Neural progenitor cell (in vitro differentiated cells): ENCODE measurements around the gene HSF2BP.

Experiments
- EZH2 ChIP-seq: fragments of 200-600 bp; sonication (generic); IDR thresholded peaks from 2 replicates; pipeline ENCODE4 v1.6.1; 2017; ENCODE audit warnings: antibody characterized with exemption, mild to moderate bottlenecking, moderate library complexity
- EZH2phosphoT487 ChIP-seq: fragments of 200-600 bp; sonication (generic); IDR thresholded peaks from 2 replicates; pipeline ENCODE4 v1.6.1; 2017; ENCODE audit warnings: antibody characterized with exemption
- TF ChIP-seq, protein P1 (sequence below): fragments of 200-600 bp; sonication (generic); IDR thresholded peaks from 2 replicates; pipeline ENCODE4 v1.5.1; 2017; ENCODE audit warnings: antibody characterized with exemption, mild to moderate bottlenecking

DNA sequence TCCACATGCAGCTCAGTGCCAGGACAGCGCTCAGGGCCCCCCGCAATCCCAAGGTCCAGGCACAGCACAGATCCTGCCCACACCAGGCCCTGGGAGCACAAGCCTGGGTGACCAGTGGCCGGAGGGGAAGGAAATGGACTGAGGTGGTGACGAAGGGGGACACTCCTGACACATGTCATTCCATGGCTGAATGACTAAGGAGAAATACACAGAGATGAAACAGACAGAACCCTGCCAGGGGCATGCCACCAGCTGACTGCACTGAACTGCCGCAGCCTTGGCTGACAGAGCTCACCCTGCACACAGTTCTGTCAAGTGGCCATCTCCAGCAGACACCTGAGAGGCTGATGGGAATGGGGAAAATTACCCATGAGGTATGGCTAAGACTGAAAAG, 56.1 kb downstream of the HSF2BP start:
- TF ChIP-seq, protein P1, sequence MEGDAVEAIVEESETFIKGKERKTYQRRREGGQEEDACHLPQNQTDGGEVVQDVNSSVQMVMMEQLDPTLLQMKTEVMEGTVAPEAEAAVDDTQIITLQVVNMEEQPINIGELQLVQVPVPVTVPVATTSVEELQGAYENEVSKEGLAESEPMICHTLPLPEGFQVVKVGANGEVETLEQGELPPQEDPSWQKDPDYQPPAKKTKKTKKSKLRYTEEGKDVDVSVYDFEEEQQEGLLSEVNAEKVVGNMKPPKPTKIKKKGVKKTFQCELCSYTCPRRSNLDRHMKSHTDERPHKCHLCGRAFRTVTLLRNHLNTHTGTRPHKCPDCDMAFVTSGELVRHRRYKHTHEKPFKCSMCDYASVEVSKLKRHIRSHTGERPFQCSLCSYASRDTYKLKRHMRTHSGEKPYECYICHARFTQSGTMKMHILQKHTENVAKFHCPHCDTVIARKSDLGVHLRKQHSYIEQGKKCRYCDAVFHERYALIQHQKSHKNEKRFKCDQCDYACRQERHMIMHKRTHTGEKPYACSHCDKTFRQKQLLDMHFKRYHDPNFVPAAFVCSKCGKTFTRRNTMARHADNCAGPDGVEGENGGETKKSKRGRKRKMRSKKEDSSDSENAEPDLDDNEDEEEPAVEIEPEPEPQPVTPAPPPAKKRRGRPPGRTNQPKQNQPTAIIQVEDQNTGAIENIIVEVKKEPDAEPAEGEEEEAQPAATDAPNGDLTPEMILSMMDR: no peak
- no peak for TF ChIP-seq EZH2
- TF ChIP-seq EZH2phosphoT487: no peak
